GM18508 (cell line): Measurements from ENCODE around the gene H2AZ1.
"Not testable (repeated sequence)": the region's sequence is repeated elsewhere in the genome, so short reads cannot be mapped to it uniquely, and the experiment has no call there.

Experiments
- ATAC-seq: cut with Tn5 transposase; IDR thresholded peaks from one replicate; pipeline ENCODE4 v1.9.1; 2021; ENCODE audit warnings: moderate number of reproducible peaks; ENCODE audit not compliant: insufficient read depth, unreplicated experiment

H2AZ1 gene

GRCh38 chr4:99949999-99950912 is at the start of gene H2AZ1:
Gene H2AZ1 (minus strand): TSS chr4:99950275. CDS start chr4:99950170, 105 bp downstream.
- peak; percentile 49 for ATAC-seq

- no peak for ATAC-seq
Observed at GRCh38 chr4:99998062-99998867, 48.2 kb upstream of the H2AZ1 start.

GRCh38 chr4:99991741-99992140 is 41.7 kb upstream of the H2AZ1 start:
- no peak for ATAC-seq

GRCh38 chr4:99987681-99988080 is 37.6 kb upstream of the H2AZ1 start:
- no peak for ATAC-seq

DNA sequence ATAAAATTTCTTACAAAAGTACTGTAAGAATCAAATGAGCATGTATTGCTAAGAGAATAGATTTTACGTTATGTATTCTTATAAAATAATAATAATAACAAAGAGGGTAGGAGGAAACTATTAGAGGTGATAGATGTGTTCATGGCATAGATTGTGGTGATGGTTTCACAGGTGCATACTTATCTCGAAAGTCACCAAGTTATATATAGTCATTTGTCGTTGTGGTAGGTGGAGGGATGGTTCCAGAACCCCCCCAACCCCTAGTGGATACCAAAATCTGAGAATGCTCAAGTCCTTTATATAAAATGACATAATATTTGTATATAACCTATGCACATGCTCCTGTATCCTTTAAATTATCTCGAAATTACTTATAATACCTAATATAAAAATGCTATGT is 36.7 kb upstream of the H2AZ1 start:
- no peak for ATAC-seq

GRCh38 chr4:99983289-99983943 is 33.3 kb upstream of the H2AZ1 start:
- no peak for ATAC-seq

GRCh38 chr4:99979872-99980271 is 29.8 kb upstream of the H2AZ1 start:
- ATAC-seq = no peak

DNA sequence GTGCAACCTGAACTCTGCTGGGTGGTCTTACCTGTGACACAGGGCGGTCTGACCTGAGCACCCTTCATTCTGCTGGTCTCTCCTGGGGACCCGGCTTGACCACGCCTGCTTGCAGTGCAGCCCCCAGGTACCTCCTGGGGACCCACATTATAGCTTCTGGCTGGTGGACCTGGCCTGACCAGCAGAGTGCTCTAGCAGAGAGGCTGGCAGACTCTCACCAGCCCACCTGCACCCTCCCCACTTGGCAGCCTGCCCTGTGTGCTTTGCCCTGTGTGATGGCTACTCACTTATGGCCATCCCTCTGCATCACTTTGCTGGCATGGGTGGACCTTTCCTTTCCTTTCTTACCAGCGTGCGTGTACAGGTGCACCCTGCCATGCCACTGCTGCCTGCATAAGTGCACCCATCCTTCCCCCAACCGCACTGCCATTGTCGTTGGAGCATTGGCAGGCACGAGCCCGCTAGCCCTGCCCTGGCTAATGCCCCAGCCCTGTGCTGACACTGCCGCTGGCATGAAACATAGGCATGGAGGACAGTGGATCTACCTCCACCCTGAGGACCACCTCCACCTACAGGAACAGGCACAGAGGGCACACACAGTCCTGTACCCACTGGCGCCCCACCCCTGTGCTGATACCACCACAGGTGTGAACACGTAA is 21.5 kb upstream of the H2AZ1 start:
- ATAC-seq = no peak

GRCh38 chr4:99968330-99968729 is 18.3 kb upstream of the H2AZ1 start:
- ATAC-seq = no peak

- no peak for ATAC-seq
Observed at GRCh38 chr4:99966692-99967091, 16.6 kb upstream of the H2AZ1 start.

DNA sequence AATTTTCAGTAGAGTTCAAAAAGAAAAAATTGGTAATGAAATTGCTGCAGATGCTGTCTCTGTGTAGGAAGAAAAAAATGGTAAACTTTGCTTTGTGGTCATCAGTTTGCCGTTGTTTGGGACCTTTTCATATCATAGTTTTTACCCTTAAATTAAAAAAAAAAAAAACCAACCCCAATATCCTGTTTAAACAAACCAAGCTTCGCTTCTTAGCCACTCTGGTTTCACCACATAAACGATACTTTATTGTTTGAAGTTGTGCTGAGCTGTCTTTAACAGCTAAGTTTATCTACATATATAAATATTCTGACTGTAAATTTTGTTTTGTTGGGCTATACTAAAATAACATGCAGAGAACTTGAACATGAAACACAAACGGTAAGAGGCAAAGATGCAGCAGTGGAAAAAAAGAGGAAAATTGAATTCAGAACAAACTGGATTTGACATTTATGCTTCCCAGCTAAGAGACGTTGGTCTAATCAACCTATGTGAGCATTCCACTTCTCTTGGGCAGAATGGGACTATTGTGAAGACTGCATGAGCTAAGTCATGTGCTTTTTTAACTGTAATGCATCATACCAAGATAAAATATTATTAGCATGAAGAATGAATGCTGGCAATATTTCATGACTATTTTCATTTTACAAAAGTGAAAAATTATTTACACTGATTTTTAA is 15.7 kb upstream of the H2AZ1 start:
- no peak for ATAC-seq

- ATAC-seq = no peak
Observed at GRCh38 chr4:99965173-99965572, 15.1 kb upstream of the H2AZ1 start.

GRCh38 chr4:99961711-99962110 is 11.6 kb upstream of the H2AZ1 start:
- no peak for ATAC-seq

GRCh38 chr4:99960648-99961047 is 10.6 kb upstream of the H2AZ1 start:
- no peak for ATAC-seq

DNA sequence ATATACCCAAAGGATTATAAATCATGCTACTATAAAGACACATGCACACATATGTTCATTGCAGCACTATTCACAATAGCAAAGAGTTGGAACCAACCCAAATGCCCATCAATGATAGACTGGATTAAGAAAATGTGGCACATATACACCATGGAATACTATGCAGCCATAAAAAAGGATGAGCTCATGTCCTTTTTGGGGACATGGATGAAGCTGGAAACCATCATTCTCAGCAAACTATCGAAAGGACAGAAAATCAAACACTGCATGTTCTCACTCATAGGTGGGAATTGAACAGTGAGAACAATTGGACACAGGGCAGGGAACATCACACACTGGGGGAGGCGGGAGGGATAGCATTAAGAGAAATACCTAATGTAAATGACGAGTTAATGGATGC is 8.1 kb upstream of the H2AZ1 start:
- not testable (repeated sequence) for ATAC-seq

- ATAC-seq = no peak
Observed at GRCh38 chr4:99950913-99951254, 809 bp upstream of the H2AZ1 start.

DNA sequence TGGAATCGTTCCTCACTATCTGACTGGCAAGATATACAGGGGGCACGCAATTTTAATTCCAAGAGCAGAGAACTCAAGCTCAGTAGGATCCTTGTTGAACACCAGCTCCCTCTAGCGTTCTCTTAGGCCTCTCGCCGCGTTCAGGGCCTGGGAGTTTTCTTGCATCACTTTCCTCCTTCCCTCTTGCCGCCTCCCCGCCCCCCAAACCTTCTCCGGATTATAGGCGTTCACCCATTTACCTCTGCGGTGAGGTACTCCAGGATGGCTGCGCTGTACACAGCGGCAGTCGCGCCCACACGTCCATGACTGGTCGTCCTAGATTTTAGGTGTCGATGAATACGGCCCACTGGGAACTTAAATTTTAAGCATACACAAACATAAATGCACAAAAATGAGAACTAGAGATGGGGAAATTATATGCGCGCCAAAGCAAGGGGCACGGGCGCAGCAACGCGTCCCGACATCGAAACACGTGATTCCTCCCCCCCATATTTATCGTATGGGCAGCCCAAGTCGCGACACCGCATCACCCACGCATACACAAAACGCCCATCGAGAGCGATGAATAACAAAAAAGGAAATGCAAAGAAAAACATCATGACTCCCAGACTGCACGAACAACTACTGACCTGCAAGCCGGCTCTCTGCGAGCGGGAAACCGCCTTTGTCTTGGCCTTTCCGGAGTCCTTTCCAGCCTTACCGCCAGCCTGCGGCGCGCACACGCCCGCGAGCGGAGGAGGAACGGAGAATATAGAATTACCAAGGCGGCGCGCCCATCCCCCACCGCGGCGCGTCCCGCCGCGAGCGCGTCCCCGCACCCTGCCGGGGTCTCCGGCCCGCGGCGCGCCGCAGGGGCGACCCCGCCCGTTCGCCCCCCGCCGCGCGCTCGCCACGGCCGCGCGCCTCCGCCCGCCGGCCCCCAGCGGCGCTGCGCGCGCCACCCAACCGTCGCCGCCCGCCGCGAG is 759 bp downstream of the H2AZ1 start:
- no peak for ATAC-seq

DNA sequence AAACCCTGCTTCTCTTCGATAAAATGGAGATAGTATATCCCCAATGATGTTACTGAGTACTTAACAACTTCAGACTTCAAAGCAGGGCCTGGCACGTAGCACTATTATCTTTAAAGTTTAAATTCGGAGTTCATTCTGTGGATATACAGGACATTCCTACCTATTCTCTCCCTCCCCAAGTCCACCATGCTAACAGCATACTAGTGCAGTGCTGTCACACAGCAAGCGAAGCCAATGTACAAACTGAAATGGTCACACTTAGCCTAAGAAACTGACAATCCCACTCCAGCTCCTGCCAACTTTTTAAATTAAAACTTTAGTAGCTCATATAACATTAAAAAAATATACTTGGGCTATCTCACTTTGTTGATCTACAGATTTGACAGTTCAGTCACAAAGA is 2.5 kb downstream of the H2AZ1 start:
- no peak for ATAC-seq

DNA sequence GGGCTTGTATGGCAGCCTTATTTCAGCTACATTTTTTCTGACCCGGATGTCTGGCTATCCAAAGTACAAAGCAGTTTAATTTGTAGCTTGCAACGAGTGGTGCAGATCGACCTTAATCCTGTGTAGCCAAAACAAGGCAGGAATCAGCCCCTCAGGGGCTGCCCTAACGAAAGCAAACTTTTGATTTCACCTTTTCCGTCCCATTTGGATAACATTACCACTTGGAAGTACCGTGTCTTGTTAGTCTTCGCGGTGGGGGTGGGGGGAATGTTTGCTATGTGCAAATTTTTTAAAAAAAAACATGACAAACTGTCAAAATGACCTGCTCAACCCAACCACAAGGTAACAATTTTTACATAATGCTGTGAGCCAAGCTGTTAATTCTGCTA is 2.9 kb downstream of the H2AZ1 start:
- no peak for ATAC-seq
